ENCODE results near the gene CCNK.

Gene CCNK

DNA sequence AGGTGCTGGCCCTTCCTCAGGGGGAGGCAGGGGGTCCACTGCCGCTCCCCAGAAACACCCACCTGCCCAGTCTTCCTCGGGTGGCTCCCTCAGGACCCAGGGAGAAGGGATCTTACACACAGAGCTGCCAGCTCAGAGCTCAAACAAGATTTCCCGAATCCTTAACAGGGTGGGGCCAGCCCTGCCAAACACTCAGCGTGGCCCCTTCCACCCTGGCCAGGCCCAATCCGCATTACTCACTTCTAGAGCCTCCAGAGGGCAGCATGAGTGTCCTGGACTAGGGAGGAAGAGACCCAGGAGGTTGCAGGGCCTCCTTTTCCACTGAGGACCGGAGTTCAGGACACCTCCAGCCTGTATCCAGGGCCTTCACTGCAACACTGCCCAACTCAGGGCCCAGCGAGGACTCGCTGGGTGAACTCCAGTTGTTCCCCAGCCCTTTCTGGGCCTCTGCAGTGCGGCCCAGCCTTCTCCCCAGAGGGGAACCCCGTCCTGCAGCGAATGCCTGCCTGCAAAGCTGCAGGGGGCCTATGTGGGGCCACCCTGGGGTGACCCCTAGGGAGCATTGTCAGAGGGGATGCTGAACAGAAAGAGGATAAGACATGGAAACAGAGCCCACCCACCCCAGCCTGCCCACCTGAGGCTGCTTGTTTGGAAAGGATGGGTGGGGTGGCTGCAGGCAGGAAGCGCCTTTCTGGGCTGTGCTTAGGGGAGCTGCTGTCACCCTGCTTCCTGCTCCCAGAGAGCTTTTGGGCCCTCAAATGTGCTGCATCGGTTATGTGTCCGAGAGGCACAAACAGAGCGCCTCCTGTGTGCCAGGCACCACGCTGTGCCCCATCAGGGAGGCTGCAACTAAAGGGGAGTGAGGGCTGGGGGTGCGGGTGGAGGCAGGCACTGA is 43.8 kb downstream of the CCNK start:
- ATAC-seq (ENCODE audit: insufficient read depth, low read depth) = no peak
- no peaks in the 10 kb centered on the region for H3K4me1 ChIP-seq (ENCODE audit: insufficient read depth, low read length)

DNA sequence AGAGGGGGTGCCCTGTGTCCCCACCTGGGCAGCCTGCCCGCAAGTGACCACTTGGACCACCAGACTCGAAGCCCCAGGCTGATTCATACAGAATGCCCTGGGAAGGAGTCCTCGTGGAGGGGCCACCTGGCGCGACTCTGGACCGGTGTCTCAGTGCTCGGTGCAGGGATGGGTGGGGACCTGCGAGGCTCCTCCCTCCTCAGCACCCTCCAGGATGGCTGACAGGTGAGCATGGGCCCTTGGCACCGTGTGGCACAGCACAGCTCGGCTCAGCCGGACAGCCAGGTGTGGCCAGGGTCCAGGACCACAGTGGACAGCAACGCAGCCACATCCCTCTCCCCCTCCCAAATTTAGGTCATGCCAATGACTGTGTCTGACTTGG is 44.5 kb downstream of the CCNK start:
- TF ChIP-seq, protein P1, sequence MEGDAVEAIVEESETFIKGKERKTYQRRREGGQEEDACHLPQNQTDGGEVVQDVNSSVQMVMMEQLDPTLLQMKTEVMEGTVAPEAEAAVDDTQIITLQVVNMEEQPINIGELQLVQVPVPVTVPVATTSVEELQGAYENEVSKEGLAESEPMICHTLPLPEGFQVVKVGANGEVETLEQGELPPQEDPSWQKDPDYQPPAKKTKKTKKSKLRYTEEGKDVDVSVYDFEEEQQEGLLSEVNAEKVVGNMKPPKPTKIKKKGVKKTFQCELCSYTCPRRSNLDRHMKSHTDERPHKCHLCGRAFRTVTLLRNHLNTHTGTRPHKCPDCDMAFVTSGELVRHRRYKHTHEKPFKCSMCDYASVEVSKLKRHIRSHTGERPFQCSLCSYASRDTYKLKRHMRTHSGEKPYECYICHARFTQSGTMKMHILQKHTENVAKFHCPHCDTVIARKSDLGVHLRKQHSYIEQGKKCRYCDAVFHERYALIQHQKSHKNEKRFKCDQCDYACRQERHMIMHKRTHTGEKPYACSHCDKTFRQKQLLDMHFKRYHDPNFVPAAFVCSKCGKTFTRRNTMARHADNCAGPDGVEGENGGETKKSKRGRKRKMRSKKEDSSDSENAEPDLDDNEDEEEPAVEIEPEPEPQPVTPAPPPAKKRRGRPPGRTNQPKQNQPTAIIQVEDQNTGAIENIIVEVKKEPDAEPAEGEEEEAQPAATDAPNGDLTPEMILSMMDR (IDR thresholded peaks at IDR 0.05; ENCODE audit: borderline replicate concordance, extremely low read depth, low read length, poor library complexity, severe bottlenecking) = no peak
- TF ChIP-seq EZH2 (IDR thresholded peaks at IDR 0.05; ENCODE audit: borderline replicate concordance, low read depth, low read length, severe bottlenecking) = no peak
- Histone ChIP-seq H3K4me1 (ENCODE audit: insufficient read depth, low read length) (no peaks in the 10 kb centered on the region), H3K4me2 (ENCODE audit: insufficient read depth, low read length) (no peak overlapping the region)

More for the DNA sequence above, 43.8 kb downstream of the CCNK start:
- Histone ChIP-seq H3K9ac (ENCODE audit: low read depth, low read length) (no peak overlapping the region), H2AFZ (ENCODE audit: low read depth, low read length) (no peak overlapping the region), H3K27me3 (ENCODE audit: insufficient read depth, low read length, poor library complexity) (no peaks in the 10 kb centered on the region), H3K27ac (ENCODE audit: low read length) (no peak overlapping the region), H3K9me3 (ENCODE audit: insufficient read depth, low read length, severe bottlenecking) (no peaks in the 10 kb centered on the region), H3K36me3 (ENCODE audit: insufficient read depth, low read length) (0 out of 2 replicates have a peak, but pooled peaks cover 3% of the 10 kb centered on the region), H3K4me2 (ENCODE audit: insufficient read depth, low read length) (no peak overlapping the region), H3K79me2 (ENCODE audit: insufficient read depth, low read length) (no peaks in the 10 kb centered on the region), H3K4me3 (ENCODE audit: low read depth in 1 of 2, low read length in 2 of 2) (no peak overlapping the region), H4K20me1 (ENCODE audit: insufficient read depth, low read length) (peaks cover 31% of the 10 kb centered on the region)
- DNase-seq = no peak
- TF ChIP-seq EZH2 (IDR thresholded peaks at IDR 0.05; ENCODE audit: borderline replicate concordance, low read depth, low read length, severe bottlenecking) = no peak
- TF ChIP-seq, protein P1 (IDR thresholded peaks at IDR 0.05; ENCODE audit: borderline replicate concordance, extremely low read depth, low read length, poor library complexity, severe bottlenecking) = no peak

DNA sequence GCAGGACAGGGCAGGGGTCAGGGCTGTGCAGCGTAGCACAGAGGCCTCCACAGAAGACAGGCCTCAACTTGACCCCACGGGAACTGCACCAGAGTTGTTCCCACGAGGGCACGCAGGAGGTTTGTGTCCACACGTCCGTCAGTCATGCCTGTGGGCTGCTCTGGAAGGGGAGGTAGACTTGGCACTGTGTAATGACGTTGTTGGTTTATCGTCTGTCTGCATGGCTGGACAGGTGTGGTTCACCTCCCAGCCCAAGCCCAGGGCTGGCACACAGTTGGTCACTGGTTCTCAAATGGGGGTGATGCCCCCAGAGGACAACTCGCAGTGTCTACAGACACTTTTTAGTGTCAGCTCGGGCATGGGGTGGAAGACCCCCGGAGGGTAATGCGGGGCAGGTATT is 45.8 kb downstream of the CCNK start:
- Histone ChIP-seq H3K9ac (ENCODE audit: low read depth, low read length) (no peak overlapping the region), H3K4me2 (ENCODE audit: insufficient read depth, low read length) (no peak overlapping the region)

More for the DNA sequence above, 44.5 kb downstream of the CCNK start:
- Histone ChIP-seq H3K9ac (ENCODE audit: low read depth, low read length) (no peak overlapping the region), H4K20me1 (ENCODE audit: insufficient read depth, low read length) (peaks cover 30% of the 10 kb centered on the region), H3K36me3 (ENCODE audit: insufficient read depth, low read length) (0 out of 2 replicates have a peak, but pooled peaks cover 2% of the 10 kb centered on the region), H3K27ac (ENCODE audit: low read length) (no peak overlapping the region), H2AFZ (ENCODE audit: low read depth, low read length) (no peak overlapping the region), H3K9me3 (ENCODE audit: insufficient read depth, low read length, severe bottlenecking) (no peaks in the 10 kb centered on the region), H3K27me3 (ENCODE audit: insufficient read depth, low read length, poor library complexity) (no peaks in the 10 kb centered on the region), H3K4me3 (ENCODE audit: low read depth in 1 of 2, low read length in 2 of 2) (no peak overlapping the region), H3K79me2 (ENCODE audit: insufficient read depth, low read length) (no peaks in the 10 kb centered on the region)
- DNase-seq (no peak), ATAC-seq (ENCODE audit: insufficient read depth, low read depth) (no peak)

More for the DNA sequence above, 45.8 kb downstream of the CCNK start:
- Histone ChIP-seq H3K4me1 (ENCODE audit: insufficient read depth, low read length) (no peaks in the 10 kb centered on the region), H3K79me2 (ENCODE audit: insufficient read depth, low read length) (no peaks in the 10 kb centered on the region), H3K27ac (ENCODE audit: low read length) (no peak overlapping the region), H3K27me3 (ENCODE audit: insufficient read depth, low read length, poor library complexity) (no peaks in the 10 kb centered on the region), H3K36me3 (ENCODE audit: insufficient read depth, low read length) (no peaks in the 10 kb centered on the region), H4K20me1 (ENCODE audit: insufficient read depth, low read length) (peaks cover 30% of the 10 kb centered on the region), H2AFZ (ENCODE audit: low read depth, low read length) (no peak overlapping the region), H3K9me3 (ENCODE audit: insufficient read depth, low read length, severe bottlenecking) (no peaks in the 10 kb centered on the region), H3K4me3 (ENCODE audit: low read depth in 1 of 2, low read length in 2 of 2) (no peak overlapping the region)
- no peak for TF ChIP-seq EZH2 (IDR thresholded peaks at IDR 0.05; ENCODE audit: borderline replicate concordance, low read depth, low read length, severe bottlenecking)
- TF ChIP-seq, protein P1 (IDR thresholded peaks at IDR 0.05; ENCODE audit: borderline replicate concordance, extremely low read depth, low read length, poor library complexity, severe bottlenecking) = no peak
- ATAC-seq (ENCODE audit: insufficient read depth, low read depth) = no peak
- no peak for DNase-seq
